Activated CD4-positive, alpha-beta T cell treated with anti-CD3 and anti-CD28 coated beads, Interleukin-2, amount 50 U/mL, for 48 hours (primary cell): ENCODE results near the gene TSPAN33.
A peak's percentile ranks its signal among the peaks of the same experiment; 100 is the strongest.

Experiments
- DNase-seq, 2 experiments: peaks; one replicate each; pipeline ENCODE4 v3.0.0-alpha.2; 2020

Gene TSPAN33

DNA sequence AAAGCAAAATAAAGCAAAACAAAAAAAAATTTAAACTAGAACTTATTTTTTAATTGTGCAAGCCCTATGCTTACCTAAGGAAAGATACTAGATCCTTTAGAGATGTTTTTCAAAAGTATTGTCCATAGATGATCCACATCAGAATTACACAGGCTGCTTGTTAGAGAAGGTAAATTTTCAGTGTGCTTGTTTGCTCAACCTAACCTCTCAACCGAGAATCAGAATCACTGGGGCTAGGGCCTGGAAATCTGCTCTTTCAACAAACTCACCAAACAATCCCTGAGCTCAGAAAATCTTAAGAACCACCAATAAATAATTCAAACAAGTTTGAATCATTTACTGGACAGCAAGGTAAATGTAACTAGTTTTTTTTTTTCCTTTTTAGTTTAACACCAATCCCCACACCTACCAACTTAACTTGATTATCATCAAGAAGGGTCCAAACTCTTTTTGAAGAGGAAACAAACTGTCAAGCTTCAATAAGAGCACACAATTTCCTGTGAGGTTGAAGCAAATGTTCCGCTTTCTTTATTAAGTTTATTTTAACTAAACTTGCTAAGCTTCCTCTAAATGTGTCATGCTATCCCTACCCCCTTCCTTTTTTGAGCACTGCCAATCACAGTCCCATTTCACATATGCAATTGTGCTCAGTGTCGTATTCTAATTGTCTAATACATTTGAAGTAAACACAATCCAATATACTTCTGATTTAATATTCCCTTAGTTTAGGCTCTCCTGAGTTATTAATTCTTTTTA lies 7.4 kb upstream of the TSPAN33 start:
- no peak for DNase-seq

DNA sequence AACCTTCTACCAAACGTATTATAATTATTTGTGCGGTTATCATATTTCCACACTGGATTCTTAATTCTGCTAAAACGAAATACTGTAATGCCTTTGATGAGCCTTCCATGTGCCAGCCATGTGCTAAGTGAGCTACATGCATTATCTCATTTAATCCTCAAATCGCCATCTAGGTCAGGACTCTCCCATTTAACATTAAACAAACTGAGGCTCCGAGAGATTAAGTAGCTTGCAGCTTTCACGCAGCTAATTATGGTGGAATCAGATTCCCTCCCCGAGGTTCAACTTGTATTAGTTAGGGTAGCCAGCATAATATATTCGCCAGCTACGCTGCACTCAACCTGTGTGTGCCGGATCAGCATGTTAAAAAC lies 798 bp upstream of the TSPAN33 start:
- DNase-seq: no peak

DNA sequence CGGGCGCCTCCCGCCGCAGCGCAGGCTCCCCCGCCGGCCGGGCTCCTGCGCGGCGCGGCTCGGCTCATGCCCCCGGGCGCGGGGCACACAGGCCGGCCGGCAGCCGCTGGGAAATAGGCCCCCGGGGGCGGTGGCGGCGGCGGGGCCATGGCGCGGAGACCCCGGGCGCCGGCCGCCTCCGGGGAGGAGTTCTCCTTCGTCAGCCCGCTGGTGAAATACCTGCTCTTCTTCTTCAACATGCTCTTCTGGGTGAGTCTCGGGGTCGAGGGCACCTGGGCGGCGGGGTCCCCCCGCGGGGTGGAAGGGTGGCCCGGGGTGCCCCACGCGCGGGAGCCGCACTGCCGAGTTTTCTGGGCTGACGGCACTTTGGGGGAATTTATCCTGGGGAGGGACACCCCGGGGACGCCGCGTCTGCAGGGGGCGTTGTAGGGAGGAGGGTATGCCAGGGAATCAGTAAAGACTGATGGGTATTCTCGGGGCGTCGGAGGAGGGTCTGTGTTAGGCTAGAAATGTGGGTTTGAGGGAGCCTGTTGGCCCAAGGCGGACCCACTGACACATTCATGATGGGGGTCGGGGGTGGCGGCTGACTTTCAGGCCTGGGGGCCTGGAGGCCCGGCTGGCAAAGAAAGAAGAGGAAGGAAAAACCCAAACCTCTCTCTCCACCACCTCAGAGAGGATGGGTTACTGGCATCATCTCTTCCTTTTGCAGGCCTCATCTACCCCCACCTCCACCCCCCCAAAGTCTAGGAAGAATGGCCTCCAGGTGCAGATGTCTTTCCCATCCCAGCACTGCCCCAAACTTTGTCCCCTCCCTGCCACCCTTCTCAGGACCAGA lies 544 bp downstream of the TSPAN33 start:
- peak in 1 of 2 experiments; percentile 29 for DNase-seq

DNA sequence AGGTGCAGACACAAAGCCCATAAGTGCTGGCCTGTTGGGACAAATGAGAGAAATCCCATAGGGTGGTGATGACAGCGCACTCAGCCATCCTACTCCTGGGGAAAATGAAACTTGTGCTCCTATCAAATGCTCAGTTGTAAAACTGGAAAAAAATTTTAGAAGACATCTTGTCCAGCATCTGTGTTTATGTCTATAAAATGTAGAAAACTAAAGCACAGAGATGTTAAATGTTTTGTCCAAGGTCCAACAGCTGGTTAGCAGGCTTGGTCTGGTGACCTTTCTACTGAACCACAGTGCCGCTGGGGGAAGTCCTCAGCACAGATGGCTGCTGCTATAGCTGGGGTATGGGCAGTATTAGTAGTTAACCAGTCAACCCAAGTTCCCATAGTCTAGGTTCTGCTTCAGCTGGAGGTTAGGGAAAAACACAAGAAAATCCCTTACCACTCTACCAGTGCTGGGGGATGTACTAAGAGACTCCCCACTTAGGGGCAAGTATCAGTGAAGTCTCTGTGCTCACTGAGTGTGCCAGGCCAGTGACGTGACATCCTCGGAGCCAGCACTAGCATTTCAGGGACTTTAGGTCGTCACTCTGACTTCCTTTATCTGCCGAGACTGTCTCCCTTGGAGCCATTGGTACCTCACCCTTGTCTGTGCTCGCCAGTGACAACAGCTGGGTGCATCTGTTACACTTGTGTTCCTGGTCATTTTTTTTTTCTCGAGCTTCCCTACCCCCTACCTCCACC lies 1.9 kb downstream of the TSPAN33 start:
- DNase-seq: no peak

DNA sequence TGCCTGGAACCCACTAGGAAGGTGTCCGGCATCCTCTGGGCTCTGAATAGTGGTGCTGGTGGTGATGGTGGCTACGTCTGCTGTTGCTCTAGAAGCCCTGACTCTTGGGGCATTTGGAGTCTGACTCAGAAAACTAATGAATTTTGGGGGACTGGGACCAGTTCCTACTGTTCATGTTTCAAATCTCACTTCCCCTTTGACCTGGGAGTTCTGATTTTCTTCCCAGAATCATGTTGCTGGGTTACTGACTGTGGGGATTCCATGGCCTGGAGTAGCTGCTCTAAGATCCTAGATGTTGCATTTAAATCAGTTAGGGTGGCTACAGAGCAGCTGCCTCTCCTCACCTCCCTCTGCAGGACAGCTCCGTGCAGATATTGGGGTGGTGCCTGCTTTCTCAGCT lies 3.2 kb downstream of the TSPAN33 start:
- DNase-seq: no peak

DNA sequence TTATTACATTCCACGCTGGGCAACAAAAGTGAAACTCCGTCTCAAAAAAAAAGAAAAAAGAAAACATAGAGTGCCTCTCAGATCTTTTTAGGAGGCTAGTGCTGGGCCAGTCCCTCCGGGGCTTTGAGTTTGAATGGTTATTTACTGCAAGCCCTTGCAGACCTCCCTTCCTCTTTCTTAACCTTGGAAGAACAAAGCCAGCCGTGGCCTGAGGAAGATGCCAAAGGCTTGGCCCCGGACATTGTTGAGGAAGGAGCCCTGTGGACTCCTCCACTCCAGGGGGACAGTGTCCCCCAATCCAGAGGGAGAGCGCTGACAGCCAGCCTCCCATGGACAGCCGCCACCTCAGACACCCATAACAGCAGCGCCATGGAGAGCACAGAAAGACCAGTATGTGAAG lies 5.0 kb downstream of the TSPAN33 start:
- DNase-seq: no peak

DNA sequence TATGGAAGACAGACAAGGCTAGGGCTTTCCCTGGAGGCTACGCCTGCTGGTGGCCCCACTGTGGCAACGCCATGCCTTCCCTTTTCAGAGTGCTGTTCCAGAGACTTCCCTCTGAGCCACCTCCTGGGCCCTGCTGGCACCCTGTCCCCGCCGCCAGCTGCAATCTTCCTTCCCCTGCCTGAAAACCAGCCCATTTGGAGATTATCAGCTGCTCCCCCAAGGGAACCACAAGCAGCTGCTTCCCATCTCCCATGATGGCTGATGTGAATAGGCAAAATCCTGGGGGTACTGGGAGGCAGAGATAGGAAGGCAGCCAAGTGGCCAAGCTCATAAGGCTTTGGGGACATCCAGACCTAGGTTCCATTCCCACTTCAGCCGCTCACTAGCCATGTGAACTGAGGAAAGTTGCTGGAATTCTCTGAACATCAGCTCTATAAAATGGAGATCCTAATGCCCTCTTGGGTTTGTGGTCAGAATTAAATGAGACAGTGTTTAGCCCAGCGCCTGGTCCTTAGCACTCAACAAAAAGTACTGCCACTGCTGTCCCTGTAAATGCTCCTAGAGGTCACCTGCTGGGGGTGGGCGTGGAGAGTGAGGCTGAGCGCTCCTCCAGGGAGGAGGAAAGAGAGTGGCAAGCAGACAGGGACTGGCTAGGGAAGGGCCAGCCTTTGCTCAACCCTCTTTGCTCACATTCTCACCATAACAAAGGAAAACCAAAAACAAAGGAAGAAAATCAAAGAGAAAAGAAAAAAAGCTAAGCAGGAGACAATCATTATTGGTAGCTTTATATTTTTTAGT lies 5.9 kb downstream of the TSPAN33 start:
- DNase-seq: no peak

DNA sequence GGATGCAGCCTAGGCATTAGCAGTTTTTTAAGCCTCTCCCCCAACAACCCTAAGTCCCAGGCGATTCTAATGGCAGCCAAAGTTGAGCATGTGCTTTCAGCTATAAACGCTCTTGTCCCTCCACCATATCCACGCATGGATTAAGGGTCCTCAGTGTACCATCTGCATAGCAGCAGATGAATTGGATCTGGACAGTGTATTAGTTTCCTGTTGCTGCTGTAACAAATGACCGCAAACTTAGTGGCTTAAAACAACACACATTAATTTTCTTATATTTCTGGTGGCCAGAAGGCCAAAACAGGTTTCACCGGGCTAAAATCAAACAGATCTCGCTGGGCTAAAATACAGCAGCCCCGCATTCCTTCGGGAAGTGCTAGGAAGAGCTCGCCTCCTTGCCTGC lies 13.1 kb downstream of the TSPAN33 start:
- no peak for DNase-seq

DNA sequence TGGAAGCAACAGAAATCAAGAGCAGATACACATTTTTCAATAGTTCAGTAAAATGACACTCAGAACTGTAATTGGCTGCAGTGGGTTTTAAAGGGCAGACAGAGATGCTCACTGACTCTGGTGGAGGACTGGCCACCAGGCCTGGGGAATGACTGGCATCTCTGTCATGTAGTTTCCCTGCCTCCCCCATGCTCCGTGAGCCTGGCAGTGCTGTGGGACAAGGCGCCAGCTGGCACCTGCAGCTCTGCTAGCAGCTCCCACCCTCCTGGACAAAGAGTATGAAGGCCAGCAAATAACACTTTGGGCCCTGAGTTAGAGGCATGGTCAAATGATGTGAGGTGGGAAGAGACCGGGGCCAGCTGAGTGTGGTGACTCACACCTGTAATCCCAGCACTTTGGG lies 15.0 kb downstream of the TSPAN33 start:
- no peak for DNase-seq

DNA sequence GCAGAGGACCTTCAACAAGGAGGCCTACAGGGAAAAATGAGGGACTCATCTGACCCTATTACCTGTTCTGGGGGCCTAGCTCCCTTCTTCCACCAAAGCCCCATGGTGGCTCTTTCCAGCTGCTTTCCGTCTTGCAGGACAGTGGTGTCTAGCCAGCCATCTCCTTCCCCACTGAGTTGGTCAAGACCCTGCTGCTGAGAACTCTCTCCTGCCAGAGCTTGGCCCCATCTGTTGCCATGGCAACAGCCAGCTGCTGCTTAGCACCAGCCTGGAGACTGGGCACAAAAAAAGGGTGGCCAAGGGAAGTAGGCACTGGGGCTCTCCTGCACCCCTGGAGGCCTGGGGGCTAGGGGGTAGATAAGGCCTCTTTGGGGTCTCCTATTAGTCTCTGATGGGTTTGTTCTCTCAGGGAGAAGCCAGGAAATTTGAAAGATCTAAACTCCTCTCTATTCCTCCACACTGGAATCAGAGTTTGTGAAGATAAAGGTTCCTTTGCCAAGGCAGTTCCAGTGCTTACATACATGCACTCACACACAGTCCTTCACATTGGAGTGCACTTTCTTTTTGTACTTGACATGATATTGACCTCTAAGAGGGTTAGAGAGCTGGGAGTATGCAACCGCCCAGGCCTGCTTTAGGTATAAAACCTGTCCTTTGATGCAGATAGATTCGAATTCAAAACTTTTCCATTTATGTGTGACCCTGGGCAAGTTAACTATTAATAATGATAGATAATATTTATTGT lies 15.8 kb downstream of the TSPAN33 start:
- no peak for DNase-seq

DNA sequence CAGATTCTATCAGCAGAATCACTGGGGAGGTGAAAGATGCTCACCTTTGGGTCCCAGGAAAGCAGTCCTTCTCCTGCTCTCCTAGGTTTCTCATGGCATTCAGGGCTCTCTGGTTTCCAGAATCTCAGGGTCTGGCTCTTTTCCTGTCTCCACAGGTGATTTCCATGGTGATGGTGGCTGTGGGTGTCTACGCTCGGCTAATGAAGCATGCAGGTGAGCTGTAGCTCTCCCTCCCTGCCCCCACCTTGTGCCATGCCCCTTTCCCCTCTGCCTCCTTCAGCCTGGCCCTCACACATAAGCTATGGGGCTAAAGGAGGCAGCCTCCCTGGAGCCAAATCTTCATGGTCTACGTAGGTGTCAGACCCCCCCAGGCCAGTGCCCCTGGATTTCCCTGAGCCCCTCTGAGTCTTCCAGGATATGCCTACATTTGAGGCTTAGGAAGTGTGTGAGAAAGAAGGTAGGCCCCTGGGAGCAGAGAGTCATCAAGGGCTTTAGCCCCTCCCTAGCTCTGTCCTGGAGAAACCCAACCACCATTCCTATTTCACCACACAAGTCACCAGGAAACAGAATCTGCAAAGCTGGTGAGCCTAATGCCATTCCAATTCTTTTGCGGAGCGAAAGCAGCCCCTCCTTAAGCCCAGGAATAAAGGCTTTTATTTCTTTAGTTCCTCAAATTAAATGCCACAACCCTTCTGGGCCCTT lies 17.2 kb downstream of the TSPAN33 start:
- no peak for DNase-seq

DNA sequence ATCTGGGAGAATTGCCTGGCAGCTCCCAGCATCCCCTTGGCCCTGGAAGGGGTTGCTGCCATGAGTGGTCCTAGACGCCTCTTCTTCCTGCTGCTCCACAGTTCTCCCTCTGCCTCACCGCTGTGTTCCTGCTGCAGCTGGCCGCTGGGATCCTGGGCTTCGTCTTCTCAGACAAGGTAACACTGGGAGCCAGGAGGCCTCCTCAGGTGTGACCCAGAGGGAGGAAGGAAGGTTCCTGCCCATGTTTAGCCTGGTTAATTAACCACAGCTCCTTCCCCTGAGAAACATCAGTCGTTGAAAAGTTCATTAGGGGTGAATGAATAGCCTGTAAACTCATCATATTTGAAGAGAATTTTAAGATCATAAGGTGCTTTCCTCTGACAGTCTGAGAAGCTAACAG lies 18.2 kb downstream of the TSPAN33 start:
- no peak for DNase-seq

DNA sequence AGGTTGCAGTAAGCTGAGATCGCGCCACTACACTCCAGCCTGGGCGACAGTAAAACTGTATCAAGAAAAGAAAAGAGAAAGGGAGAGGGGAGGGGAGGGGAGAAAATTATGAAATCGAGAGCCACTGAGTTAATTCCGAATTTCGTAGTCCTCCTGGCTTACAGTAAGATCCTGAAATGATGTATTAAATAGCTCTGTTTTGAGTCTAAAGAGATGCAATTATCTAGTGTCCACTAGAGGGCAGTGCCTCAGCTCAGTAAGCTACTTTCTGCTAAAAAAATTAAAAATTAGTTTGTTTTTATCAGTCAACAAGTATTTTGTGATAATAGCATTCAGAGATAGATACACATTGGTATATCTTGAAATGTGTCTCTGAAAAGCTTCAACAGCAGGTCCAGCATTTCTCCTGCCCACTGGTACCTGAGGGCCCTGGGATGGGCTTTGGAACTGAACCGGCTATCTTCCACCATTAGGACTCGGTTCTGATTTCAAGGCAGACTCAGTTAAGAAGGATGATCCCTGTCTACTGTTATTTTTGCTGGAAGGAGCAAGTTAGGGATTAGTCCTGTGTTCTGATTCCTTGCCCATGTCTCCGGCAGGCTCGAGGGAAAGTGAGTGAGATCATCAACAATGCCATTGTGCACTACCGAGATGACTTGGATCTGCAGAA lies 19.5 kb downstream of the TSPAN33 start:
- DNase-seq: no peak

DNA sequence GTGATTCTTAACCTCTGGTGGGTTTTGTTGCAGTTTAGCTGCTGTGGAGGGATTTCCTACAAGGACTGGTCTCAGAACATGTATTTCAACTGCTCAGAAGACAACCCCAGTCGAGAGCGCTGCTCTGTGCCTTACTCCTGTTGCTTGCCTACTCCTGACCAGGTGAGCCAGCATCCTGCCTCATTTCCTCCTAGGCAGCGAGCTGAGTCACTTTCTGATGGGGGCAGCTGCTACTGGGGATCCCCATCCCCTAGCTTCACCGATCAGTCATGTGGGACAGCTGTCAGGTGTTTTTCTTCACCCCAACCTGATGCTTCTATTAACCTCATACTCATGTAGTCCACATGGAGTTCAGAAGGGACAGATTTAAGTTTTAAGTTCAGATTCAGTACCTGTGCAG lies 22.2 kb downstream of the TSPAN33 start:
- DNase-seq: no peak

DNA sequence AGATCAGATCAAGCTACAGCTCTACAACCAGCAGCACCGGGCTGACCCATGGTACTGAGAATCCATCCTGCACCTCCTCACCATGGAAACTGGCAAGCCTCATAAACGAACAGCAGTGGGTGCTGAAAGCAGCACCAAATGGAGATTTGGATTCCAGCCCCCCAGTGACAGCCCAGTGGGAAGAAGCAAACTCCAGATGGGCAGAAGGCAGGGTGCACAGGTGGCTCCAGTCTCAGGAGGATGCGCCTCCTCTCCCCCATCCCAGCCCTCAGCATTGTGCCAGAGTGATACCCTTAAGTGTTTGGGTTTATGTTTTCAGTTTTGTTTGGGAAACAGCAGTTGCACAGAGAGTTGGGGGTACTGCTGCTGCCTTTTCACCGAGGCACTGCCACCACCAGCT lies 23.3 kb downstream of the TSPAN33 start:
- DNase-seq: no peak

DNA sequence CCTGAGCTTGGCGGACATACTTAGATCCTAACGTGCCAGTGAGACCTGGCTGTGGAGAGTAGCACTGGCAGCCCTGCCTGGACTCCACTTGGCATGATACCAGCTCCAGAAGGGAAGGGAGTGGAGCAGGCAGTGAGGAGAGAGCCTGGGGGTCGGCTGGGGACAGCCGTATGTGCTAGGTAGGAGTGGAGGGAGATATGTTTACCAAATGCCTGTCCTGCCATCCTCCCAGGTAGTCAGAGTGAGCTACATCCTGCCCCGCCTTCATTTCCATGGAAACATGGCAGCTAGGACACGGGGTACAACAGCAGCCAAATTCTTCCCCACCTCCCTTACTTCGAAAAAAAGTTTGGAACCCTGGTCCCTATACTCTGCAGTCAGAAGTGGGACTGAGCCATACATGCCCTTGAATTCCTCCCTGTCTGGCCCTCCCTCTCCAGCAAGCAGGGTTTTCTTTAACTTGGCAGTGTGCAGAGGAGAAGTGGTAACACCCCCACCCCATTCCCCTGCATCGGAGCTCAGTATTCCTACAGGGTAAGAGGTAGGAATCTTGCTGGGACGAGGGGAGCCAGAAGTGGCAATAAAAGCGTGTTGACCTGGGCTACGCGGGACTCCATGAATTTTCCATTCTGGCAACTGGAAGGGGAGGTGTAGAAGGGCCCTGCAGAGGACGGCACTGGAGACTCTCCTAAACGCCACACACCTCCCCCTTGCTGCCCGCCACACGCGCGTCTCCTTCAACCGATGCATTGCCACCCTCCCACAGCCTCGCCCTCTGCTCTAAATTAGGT lies 23.9 kb downstream of the TSPAN33 start:
- no peak for DNase-seq

DNA sequence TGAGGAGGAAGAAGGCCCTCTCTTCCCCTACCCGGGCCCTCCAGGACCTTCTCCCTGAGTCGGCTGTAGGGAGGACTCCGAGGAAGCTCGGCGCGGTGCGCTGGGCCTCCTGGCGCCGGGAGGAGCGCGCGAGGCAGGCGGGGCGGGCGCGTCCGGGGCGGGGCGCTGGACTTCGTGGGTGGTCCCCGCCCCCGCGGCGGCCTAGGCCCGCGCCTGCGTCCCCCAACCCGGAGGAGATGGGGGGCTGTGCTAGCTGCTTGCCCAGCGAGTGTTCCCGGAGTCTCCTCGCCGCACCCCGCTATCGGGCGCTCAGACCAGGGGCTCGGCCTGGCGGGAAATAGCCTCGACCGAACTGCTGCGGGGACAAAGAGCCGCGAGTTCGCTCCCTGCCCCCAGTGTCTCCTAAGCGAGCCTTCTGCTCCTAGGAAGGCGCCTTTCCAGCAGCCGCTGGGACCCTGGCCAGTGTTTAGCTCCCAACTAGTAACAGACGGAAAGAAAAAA lies 24.7 kb downstream of the TSPAN33 start:
- DNase-seq: peak; percentile 36 to 46

DNA sequence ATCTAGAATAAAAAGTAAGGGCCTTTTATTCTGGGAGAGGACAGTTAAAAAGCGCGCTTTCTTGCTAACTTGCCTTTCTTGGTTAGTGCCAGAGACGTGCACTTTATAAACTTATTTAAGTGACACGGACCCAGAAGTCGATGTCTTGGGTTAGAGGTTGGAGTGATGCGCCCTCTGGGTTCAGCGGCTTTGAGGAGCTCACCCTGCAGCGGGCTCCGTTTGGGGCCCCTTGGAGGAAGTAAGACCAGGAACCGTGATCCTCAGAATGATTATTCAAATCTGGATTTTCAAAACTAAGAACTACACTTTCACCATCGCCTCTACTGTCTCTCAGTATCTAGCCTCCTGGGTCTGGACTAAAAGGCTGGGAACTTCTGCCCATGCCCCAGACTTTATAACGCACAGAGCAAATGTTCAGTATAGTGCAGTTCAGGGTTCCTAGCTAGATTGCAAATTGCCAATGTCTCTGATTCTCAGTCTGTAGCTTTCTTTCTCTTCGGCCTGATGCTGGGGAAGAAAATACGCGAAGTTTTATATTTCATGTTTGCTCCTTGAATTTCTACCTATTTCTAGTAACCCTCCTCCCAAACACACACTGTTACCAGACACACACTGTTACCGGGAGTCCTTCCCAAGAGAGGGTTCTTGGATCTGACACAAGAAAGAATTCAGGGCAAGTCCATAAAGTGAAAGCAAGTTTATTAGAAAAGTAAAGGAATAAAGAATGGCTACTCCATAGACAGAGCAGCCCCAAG lies 25.4 kb downstream of the TSPAN33 start:
- DNase-seq: peak; percentile 31 to 53

DNA sequence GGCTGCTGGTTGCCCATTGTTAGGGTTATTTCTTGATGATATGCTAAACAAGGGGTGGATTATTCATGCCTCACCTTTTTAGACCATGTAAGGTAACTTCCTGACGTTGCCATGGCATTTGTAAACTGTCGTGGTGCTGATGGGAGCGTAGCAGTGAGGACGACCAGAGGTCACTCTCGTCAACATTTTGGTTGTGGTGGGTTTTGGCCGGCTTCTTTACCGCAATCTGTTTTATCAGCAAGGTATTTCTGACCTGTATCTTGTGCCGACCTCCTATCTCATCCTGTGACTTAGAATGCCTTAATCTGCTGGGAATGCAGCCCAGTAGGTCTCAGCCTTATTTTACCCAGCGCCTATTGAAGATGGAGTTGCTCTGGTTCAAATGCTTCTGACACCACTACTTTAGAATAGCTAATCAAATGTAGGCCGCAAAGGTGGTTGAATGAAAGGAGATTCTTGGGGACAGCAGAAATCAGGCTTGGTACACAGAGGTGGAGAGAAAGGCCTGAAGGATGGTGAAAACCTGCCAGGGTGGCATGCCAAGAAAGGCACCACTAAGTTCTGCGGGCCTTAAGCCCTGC lies 26.0 kb downstream of the TSPAN33 start:
- no peak for DNase-seq
